GM19023 (cell line): Measurements from ENCODE around the gene NOL4L.
"Not testable (repeated sequence)": the region's sequence is repeated elsewhere in the genome, so short reads cannot be mapped to it uniquely, and the experiment has no call there.

Experiments used
- ATAC-seq: cut with Tn5 transposase; IDR thresholded peaks from one replicate; pipeline ENCODE4 v1.9.1; 2021; ENCODE audit warnings: mild to moderate bottlenecking, moderate library complexity; ENCODE audit not compliant: unreplicated experiment

NOL4L gene

DNA sequence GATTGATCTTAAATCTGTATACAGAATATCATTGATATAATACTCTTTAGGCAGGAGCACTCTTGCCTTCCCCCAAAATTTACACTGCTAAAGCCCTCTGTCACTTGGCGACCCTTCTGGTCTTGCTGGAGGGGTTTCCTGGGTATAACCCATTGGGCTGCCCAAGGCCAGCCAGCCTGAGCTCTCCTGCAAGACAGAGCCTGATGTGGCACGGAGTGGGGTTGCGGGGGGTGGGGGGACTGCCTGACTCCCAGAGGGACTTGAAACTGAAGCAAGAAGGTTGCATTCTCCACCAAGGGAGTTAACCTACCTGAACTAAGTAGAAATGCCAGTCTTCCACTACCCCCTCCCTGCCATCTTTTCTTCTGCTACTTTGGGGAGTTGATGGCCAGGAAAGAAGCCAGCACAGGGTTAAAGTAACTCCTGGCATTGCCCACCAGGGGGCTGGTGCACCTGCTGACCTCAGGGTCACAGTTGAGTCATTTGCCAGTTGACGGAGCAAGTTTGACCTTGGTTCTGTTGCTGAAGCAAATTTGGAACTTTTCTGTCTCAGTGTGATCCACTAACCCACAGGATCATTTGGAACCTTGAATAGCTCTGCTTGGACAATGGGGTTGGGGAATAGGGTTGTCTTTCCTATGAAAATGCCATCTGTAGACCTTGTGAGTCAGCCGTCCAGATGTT is 147.6 kb downstream of the NOL4L start:
- ATAC-seq, result no peak

DNA sequence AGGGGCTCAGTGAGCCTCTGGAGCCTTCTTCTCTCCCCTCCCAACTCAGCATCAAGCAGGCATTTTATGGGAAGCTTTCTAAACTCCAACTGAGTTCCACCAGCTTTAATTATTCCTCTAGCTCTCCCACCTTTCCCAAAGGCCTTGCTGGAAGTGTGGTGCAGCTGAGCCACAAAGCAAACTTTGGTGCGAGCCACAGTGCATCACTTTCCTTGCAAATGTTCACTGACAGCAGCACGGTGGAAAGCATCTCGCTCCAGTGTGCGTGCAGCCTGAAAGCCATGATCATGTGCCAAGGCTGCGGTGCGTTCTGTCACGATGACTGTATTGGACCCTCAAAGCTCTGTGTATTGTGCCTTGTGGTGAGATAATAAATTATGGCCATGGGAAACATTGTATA is 148.2 kb downstream of the NOL4L start:
- no peak for ATAC-seq

DNA sequence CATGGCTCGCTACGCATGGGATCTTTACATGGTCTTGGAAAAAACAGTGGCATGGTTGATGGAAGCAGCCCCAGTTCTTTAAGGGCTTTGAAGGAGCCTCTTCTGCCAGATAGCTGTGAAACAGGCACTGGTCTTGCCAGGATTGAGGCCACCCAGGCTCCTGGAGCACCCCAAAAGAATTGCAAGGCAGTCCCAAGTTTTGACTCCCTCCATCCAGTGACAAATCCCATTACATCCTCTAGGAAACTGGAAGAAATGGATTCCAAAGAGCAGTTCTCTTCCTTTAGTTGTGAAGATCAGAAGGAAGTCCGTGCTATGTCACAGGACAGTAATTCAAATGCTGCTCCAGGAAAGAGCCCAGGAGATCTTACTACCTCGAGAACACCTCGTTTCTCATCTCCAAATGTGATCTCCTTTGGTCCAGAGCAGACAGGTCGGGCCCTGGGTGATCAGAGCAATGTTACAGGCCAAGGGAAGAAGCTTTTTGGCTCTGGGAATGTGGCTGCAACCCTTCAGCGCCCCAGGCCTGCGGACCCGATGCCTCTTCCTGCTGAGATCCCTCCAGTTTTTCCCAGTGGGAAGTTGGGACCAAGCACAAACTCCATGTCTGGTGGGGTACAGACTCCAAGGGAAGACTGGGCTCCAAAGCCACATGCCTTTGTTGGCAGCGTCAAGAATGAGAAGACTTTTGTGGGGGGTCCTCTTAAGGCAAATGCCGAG is 148.8 kb downstream of the NOL4L start:
- no peak for ATAC-seq

DNA sequence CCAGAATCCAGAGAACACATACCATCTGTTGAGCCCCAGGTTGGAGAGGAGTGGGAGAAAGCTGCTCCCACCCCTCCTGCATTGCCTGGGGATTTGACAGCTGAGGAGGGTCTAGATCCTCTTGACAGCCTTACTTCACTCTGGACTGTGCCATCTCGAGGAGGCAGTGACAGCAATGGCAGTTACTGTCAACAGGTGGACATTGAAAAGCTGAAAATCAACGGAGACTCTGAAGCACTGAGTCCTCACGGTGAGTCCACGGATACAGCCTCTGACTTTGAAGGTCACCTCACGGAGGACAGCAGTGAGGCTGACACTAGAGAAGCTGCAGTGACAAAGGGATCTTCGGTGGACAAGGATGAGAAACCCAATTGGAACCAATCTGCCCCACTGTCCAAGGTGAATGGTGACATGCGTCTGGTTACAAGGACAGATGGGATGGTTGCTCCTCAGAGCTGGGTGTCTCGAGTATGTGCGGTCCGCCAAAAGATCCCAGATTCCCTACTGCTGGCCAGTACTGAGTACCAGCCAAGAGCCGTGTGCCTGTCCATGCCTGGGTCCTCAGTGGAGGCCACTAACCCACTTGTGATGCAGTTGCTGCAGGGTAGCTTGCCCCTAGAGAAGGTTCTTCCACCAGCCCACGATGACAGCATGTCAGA is 149.6 kb downstream of the NOL4L start:
- ATAC-seq, result no peak

DNA sequence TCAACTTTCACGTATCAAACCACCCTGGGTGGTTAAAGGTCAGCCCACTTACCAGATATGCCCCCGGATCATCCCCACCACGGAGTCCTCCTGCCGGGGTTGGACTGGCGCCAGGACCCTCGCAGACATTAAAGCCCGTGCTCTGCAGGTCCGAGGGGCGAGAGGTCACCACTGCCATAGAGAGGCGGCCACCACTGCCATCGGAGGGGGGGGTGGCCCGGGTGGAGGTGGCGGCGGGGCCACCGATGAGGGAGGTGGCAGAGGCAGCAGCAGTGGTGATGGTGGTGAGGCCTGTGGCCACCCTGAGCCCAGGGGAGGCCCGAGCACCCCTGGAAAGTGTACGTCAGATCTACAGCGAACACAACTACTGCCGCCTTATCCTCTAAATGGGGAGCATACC is 150.7 kb downstream of the NOL4L start:
- ATAC-seq, result no peak

DNA sequence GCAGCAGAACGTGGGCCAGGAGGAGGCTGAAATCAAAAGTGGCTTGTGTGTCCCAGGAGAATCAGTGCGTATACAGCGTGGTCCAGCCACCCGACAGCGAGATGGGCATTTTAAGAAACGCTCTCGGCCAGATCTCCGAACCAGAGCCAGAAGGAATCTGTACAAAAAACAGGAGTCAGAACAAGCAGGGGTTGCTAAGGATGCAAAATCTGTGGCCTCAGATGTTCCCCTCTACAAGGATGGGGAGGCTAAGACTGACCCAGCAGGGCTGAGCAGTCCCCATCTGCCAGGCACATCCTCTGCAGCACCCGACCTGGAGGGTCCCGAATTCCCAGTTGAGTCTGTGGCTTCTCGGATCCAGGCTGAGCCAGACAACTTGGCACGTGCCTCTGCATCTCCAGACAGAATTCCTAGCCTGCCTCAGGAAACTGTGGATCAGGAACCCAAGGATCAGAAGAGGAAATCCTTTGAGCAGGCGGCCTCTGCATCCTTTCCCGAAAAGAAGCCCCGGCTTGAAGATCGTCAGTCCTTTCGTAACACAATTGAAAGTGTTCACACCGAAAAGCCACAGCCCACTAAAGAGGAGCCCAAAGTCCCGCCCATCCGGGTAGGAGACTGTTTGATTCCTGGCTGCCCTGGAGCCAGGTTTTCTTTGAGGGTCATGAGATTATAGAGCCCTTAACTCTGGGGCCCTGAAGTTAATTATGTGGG is 151.7 kb downstream of the NOL4L start:
- no peak for ATAC-seq

DNA sequence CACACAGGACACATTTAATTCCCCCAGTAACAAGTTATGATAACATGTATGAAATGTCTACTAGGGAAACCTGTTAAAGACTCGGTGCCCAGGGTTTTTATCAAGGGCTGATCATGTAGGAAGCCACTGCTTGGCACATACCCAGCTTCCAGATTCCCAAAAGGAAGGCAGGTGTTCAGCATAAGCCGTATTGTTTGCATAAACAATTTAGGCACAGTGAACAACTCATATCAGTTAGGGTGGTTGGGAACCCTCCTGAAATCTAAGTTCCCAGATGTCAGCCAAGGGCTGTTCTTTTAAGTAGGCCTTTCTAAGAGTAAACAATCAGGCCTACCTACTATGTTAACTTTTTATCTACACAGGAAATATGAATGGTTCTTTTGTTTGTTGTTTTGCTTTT is 152.9 kb downstream of the NOL4L start:
- ATAC-seq, result no peak

DNA sequence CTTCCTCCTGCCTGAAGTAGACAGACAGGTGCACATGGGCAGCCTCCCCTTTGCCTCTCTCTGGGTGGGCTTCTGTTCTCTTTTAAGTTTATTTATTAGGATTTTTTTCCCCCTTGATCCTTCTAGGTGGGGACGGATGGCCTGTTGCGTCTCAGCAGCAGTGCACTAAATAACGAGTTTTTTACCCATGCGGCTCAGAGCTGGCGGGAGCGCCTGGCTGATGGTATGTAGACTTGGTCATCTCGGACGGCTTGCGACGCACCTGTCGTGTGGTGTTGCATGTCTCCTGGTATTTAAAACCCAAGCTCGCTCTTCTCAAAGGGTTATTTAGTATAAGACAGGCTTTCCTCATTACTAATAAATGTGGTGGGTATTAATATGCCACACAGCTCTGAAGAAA is 153.7 kb downstream of the NOL4L start:
- ATAC-seq, result no peak

DNA sequence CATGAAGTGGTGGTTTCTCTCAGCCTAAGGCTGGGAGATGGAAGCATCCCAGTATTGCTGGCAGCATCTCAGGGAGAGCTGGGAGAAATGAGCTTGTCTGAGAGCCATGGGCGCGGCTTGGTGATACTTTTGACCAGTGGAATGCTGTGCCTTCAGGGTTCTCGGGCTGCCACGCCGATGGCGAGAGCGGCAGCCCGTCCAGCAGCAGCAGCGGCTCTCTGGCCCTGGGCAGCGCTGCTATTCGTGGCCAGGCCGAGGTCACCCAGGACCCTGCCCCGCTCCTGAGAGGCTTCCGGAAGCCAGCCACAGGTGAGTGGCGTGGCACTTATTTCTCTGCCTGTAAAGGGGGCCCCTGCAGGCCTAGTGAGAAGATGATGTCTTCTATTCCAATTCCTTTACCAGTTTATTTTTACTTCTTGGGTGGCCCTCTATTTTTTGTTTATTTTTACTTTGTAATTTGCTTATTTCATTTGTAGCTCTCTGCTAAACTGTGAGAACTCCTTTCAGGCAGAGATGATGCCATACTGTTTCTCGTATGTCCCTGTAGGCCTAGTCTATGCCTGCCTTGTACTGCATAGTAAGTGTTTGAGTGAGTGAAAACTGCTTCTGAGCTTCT is 155.3 kb downstream of the NOL4L start:
- no peak for ATAC-seq

DNA sequence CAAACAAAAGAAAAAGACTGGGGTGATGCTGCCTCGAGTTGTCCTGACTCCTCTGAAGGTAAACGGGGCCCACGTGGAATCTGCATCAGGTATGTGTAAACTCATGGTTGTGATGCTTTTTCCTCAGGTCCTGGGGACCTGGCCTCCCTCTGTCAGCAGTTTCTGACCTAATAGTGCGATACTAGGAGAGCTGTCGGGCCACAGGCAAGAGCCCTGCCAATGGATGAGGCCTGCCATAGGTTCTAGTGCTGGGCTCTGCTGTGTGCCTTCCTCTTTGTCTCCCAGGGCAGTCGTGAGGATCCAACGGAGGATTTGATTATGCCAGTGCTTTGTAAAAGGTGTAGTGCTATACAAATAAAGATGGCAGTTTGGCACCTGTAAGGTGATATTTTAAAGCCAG is 155.8 kb downstream of the NOL4L start:
- no peak for ATAC-seq

DNA sequence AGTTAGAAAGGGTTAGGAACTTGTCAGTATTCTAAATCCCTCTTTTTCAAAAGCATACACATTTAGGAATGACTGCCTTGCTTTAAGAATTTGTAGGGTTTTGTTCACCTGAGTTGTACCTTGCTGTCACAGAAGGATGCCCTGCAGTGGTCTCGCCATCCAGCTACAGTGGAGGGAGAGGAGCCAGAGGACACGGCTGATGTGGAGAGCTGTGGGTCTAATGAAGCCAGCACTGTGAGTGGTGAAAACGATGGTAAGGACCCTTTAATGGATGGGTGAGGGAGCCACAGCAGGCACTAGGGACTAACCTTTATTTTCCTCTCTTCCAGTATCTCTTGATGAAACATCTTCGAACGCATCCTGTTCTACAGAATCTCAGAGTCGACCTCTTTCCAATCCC is 157.1 kb downstream of the NOL4L start:
- no peak for ATAC-seq

DNA sequence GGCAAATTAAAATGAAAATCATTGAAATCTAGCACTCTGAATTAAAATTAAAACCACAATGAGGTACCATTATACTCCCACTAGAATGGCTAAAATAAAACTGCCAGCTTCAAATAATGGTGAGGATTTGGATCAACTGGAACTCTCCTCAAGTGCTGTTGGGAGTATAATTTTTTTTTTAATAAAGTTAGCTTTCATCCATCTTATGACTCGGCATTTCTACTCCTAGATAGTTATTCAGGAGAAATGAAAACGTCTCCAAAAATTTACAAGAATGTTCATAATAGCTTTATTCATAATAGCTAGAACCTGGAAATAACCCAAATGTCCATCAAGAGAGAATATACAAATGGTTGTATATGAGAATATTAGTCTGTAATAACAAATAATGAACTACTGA is 163.8 kb downstream of the NOL4L start:
- ATAC-seq, result no peak

DNA sequence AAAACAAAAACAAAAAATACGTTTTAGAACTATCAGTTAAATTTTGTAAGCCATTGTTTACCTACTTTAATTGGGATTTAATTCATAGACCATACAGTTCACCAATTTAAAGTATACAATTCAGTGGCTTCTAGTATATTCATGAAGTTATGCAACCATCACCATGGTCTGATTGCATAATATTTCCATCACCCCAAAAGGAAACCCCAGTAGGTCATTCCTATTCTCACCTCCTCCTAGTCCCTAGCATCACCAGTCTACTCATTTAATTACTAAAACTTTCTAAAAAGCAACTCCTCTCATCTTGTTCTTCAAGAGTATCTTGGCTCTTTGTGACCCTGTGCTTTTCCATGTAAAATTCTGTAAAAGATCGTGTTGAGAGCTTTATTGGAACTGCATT is 166.8 kb downstream of the NOL4L start:
- ATAC-seq, result no peak

DNA sequence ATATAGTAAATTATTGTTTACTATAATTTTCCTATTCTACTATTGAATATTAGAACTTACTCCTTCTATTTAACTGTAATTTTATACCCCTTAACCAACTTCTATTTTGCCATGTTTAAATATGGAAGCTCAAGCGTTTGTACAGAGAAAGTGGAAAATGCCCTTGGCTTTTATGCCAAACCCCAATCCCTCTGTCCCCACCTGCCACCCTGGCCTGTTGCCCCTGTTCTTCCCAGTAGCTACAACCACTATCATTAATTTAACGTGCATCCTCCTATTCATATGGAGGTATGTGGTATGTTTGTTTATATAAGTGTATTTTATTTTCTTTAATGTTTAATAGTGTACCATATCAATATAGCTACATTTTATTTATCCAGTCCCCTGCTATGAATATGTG is 168.9 kb downstream of the NOL4L start:
- no peak for ATAC-seq

DNA sequence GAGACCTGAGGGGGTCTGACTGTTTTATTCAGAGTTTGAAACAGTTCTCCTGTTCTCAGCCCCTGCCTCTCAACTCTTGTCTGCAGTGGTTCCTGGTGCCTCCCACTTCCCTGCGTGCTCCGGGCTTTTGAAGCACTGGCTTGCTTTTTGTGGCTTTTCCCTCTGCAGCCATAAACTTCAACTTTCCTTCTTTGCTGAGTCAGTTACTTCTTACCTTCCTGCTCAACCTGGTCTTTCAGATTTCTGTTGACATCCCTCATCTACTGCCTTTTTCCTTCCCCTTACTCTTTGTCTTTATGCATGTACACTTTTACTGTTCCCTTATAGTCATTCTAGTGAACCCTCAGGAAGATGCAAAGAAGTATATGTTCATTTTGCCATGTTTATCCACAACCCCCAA is 169.6 kb downstream of the NOL4L start:
- ATAC-seq, result no peak

DNA sequence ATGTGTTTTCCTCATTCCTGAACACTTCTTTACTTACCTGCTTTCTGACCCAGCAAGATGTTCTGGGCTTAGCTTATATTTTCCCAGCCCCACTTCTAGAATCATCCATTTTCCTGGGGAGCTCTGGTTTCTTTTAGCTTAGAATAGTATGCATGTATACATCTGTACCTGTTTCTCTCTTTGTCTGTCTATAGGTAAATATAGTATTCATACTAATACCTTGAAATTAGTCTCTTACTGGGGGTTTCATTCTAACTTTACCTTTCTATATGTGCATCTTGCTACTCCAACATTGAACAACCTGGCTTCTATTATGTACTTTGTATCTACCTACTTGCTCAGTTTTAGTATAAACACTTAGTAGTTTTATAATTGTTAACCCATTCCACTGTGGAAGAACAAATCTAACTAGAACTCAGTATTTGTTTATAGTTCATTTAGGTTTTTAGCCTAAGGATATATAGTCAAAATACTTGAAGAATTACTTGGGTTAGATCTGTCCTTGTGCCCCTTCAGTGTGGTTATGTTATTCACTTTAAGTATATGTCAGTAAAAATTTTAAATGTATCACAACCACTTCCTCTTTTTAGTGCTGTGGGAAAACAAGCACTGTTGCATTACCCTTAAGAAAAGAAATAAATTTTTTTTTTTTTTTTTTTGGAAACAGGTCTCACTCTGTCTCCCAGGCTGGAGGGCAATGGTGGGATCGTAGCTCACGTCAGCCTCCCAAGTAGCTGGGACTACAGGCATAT is 173.0 kb downstream of the NOL4L start:
- no peak for ATAC-seq

DNA sequence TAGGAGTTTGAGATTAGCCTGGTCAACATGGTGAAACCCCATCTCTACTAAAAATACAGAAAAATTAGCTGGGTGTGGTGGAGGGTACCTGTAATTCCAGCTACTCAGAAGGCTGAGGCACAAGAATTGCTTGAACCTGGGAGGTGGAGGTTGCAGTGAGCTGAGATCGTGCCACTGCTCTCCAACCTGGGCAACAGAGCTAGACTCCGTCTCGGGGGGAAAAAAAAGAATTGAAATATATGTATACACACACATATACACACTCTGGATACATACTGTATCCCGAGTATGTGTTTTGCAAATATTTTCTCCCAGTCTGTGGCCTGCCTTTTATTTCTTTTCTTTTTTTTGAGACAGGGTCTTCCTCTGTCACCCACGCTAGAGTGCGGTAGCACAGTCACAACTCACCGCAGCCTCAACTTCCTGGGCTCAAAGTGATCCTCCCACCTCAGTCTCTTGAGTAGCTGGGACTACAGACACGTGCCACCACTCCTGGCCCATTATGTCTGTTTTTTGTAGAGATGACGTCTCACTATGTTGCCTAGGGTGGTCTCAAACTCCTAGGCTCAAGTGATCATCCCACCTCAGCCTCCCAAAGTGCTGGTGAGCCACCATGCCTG is 177.9 kb downstream of the NOL4L start:
- ATAC-seq, result not testable (repeated sequence)

DNA sequence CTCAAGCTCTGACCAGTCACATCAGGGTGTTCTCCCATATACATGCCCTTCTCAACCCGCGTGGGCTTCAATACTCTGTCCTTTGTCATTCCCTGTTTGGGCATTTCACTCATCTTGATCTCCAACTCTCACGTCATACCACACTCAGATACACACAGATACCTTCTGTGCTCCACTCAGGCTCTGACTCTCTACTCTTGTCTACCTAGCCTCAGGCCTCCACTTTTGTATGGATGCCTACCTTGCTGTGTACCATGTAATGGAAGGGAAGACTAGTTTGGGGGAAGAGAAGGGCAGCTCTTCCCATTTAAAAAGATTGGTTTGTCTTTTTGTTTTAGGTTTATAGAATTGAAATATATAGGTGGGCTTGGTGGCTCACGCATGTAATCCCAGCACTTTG is 178.4 kb downstream of the NOL4L start:
- ATAC-seq, result no peak

DNA sequence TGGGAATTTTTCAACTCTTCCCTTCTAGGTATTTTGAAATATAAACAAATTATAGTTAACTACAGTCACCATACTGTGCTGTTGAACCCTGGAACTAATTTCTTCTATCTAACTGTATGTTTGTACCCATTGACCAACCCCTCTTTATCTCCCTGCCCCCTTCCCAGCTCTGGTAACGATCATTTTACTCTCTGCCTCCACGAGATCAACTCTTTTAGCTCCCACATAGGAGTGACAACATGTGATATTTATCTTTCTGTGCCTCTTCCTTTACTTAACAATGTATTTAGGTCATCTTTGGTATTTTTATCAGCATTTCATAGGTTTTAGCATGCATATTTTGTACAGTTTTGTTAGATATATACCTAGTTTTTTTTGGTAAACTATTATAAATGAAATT is 181.1 kb downstream of the NOL4L start:
- ATAC-seq, result no peak

DNA sequence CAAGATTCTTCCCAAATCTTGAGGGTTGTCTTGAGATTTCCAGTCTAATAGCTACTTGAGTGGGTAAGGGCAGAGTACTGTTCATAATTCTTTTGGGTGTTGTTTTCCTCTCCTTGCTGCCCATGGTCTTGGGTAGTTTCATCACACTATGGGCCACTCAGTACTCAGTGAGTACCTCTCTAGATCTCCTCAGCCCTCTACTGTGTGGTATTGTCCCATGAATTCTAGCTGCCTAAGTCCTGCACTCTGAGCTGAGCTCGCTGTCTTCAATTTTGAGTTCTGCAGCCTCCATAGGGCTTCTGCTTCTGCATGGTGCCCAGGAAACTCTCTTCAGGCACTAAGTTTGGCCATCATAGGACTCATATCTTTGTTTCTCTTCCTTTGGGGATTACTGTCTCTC is 184.7 kb downstream of the NOL4L start:
- ATAC-seq, result no peak
